HAP-1 (cell line): ENCODE measurements around the gene DIPK1C.

ENCODE experiments used
- DNase-seq, 2 experiments: peaks; one replicate each; pipeline ENCODE4 v3.0.0-alpha.2; 2016 to 2020; ENCODE audit warnings: low spot score in 2 of 2
- H3K27me3 ChIP-seq: fragments of 250-450 bp; sonication (Bioruptor Pico); 2 replicates; pipeline ENCODE4 v1.5.1; 2020; ENCODE audit warnings: low read depth, mild to moderate bottlenecking, moderate library complexity
- H3K36me3 ChIP-seq: fragments of 250-450 bp; sonication (Bioruptor Pico); replicated peaks from 2 replicates; pipeline ENCODE4 v1.5.1; 2020; ENCODE audit warnings: mild to moderate bottlenecking
- H3K4me1 ChIP-seq: fragments of 250-450 bp; sonication (Bioruptor Pico); 2 replicates; pipeline ENCODE4 v1.5.1; 2020; ENCODE audit warnings: mild to moderate bottlenecking
- H3K4me3 ChIP-seq: fragments of 250-450 bp; sonication (Bioruptor Pico); 2 replicates; pipeline ENCODE4 v1.5.1; 2020; ENCODE audit warnings: mild to moderate bottlenecking, moderate library complexity
- H3K9me3 ChIP-seq: fragments of 250-450 bp; sonication (Bioruptor Pico); 2 replicates; pipeline ENCODE4 v1.5.1; 2020; ENCODE audit warnings: mild to moderate bottlenecking, moderate library complexity
- in situ Hi-C: fragments of 300-500 bp; cut with MboI; formaldehyde crosslinking; loops from 3 replicates; pipeline ENCODE4 v1.14.3; 2020; ENCODE audit warnings: low sequenced_read_pairs, inconsistent platforms, mixed read lengths

Gene DIPK1C

GRCh38 chr18:74478316-74478715, 21.2 kb upstream of the DIPK1C start:
- Histone ChIP-seq H3K4me3 (no peak overlapping the region), H3K36me3 (no peaks in the 10 kb centered on the region), H3K27me3 (no peaks in the 10 kb centered on the region), H3K4me1 (no peaks in the 10 kb centered on the region), H3K9me3 (no peaks in the 10 kb centered on the region)
- in situ Hi-C loops, result loop anchor here (25.0 kb wide), 1 partner anchor 291 kb away; no protein-coding TSS in a partner anchor
- no peak for DNase-seq

GRCh38 chr18:74477771-74478170, 20.7 kb upstream of the DIPK1C start:
- no peaks in the 10 kb centered on the region for H3K4me1 ChIP-seq
- in situ Hi-C loops, result loop anchor here (25.0 kb wide), 1 partner anchor 290 kb away; no protein-coding TSS in a partner anchor
- DNase-seq, result no peak
- no peaks in the 10 kb centered on the region for H3K27me3 ChIP-seq
- H3K9me3 ChIP-seq, result no peaks in the 10 kb centered on the region
- no peaks in the 10 kb centered on the region for H3K36me3 ChIP-seq
- H3K4me3 ChIP-seq, result no peak overlapping the region

GRCh38 chr18:74476140-74476539, 19.0 kb upstream of the DIPK1C start:
- in situ Hi-C loops, result loop anchor here (25.0 kb wide), 1 partner anchor 289 kb away; no protein-coding TSS in a partner anchor
- no peaks in the 10 kb centered on the region for H3K36me3 ChIP-seq
- peak; percentile 8 to 71 for DNase-seq
- no peaks in the 10 kb centered on the region for H3K4me1 ChIP-seq
- H3K4me3 ChIP-seq, result no peak overlapping the region
- no peaks in the 10 kb centered on the region for H3K9me3 ChIP-seq
- no peaks in the 10 kb centered on the region for H3K27me3 ChIP-seq

- Histone ChIP-seq H3K27me3 (no peaks in the 10 kb centered on the region), H3K4me1 (no peaks in the 10 kb centered on the region), H3K9me3 (no peaks in the 10 kb centered on the region), H3K36me3 (no peaks in the 10 kb centered on the region), H3K4me3 (no peak overlapping the region)
- in situ Hi-C loops, result no loop called here
- no peak for DNase-seq
Measured at GRCh38 chr18:74473976-74474640, 17.0 kb upstream of the DIPK1C start.

GRCh38 chr18:74472312-74472711, 15.2 kb upstream of the DIPK1C start:
- DNase-seq, result no peak
- no peaks in the 10 kb centered on the region for H3K36me3 ChIP-seq
- H3K4me1 ChIP-seq, result no peaks in the 10 kb centered on the region
- no peak overlapping the region for H3K4me3 ChIP-seq
- no peaks in the 10 kb centered on the region for H3K9me3 ChIP-seq
- H3K27me3 ChIP-seq, result no peaks in the 10 kb centered on the region
- in situ Hi-C loops, result no loop called here

GRCh38 chr18:74468547-74469061, 11.5 kb upstream of the DIPK1C start:
- H3K9me3 ChIP-seq, result no peaks in the 10 kb centered on the region
- no peaks in the 10 kb centered on the region for H3K4me1 ChIP-seq
- in situ Hi-C loops, result no loop called here
- no peak for DNase-seq
- H3K36me3 ChIP-seq, result no peaks in the 10 kb centered on the region
- H3K4me3 ChIP-seq, result no peak overlapping the region
- H3K27me3 ChIP-seq, result no peaks in the 10 kb centered on the region

GRCh38 chr18:74465775-74466174, 8.7 kb upstream of the DIPK1C start:
- Histone ChIP-seq H3K4me3 (no peak overlapping the region), H3K27me3 (no peaks in the 10 kb centered on the region), H3K9me3 (no peaks in the 10 kb centered on the region), H3K4me1 (no peaks in the 10 kb centered on the region), H3K36me3 (no peaks in the 10 kb centered on the region)
- DNase-seq, result no peak
- in situ Hi-C loops, result no loop called here

- Histone ChIP-seq H3K27me3 (no peaks in the 10 kb centered on the region), H3K4me3 (no peak overlapping the region), H3K4me1 (no peaks in the 10 kb centered on the region), H3K9me3 (no peaks in the 10 kb centered on the region), H3K36me3 (no peaks in the 10 kb centered on the region)
- no peak for DNase-seq
- in situ Hi-C loops, result no loop called here
Measured at GRCh38 chr18:74463983-74464382, 6.9 kb upstream of the DIPK1C start.

GRCh38 chr18:74463254-74463653, 6.1 kb upstream of the DIPK1C start:
- in situ Hi-C loops, result no loop called here
- Histone ChIP-seq H3K9me3 (no peaks in the 10 kb centered on the region), H3K27me3 (no peaks in the 10 kb centered on the region), H3K36me3 (no peaks in the 10 kb centered on the region), H3K4me3 (no peak overlapping the region), H3K4me1 (no peaks in the 10 kb centered on the region)
- no peak for DNase-seq

- Histone ChIP-seq H3K4me1 (no peaks in the 10 kb centered on the region), H3K4me3 (no peak overlapping the region), H3K36me3 (no peaks in the 10 kb centered on the region), H3K27me3 (0 out of 2 replicates have a peak, but pooled peaks cover 2% of the 10 kb centered on the region), H3K9me3 (no peaks in the 10 kb centered on the region)
- no peak for DNase-seq
- in situ Hi-C loops, result no loop called here
Measured at GRCh38 chr18:74460825-74461224, 3.7 kb upstream of the DIPK1C start.

GRCh38 chr18:74459889-74460288, 2.8 kb upstream of the DIPK1C start:
- no peaks in the 10 kb centered on the region for H3K36me3 ChIP-seq
- no peaks in the 10 kb centered on the region for H3K4me1 ChIP-seq
- H3K9me3 ChIP-seq, result no peaks in the 10 kb centered on the region
- in situ Hi-C loops, result no loop called here
- DNase-seq, result no peak
- H3K27me3 ChIP-seq, result 0 out of 2 replicates have a peak, but pooled peaks cover 3% of the 10 kb centered on the region
- H3K4me3 ChIP-seq, result no peak overlapping the region

GRCh38 chr18:74457725-74458421, 765 bp upstream of the DIPK1C start:
- Histone ChIP-seq H3K27me3 (0 out of 2 replicates have a peak, but pooled peaks cover 3% of the 10 kb centered on the region), H3K9me3 (no peaks in the 10 kb centered on the region), H3K36me3 (no peaks in the 10 kb centered on the region), H3K4me1 (no peaks in the 10 kb centered on the region), H3K4me3 (no peak overlapping the region)
- DNase-seq, result no peak
- in situ Hi-C loops, result no loop called here

GRCh38 chr18:74456349-74457042, 612 bp downstream of the DIPK1C start:
- DNase-seq, result no peak
- in situ Hi-C loops, result no loop called here
- 0 out of 2 replicates have a peak, but pooled peaks cover 3% of the 10 kb centered on the region for H3K27me3 ChIP-seq
- no peaks in the 10 kb centered on the region for H3K9me3 ChIP-seq
- no peaks in the 10 kb centered on the region for H3K4me1 ChIP-seq
- H3K36me3 ChIP-seq, result no peaks in the 10 kb centered on the region
- H3K4me3 ChIP-seq, result no peak overlapping the region

GRCh38 chr18:74456017-74456348, 1.1 kb downstream of the DIPK1C start:
- Histone ChIP-seq H3K36me3 (no peaks in the 10 kb centered on the region), H3K4me3 (no peak overlapping the region), H3K9me3 (no peaks in the 10 kb centered on the region), H3K4me1 (no peaks in the 10 kb centered on the region), H3K27me3 (0 out of 2 replicates have a peak, but pooled peaks cover 3% of the 10 kb centered on the region)
- in situ Hi-C loops, result no loop called here
- no peak for DNase-seq
